Kidney (tissue), 14 donors: ENCODE data around the gene MOB3A. TPM values are rescaled to one million over a fixed set of nuclear protein-coding genes. Genes with fewer than 3 reads are reported as not detected.
A peak's percentile ranks its signal among the peaks of the same experiment; 100 is the strongest.

ENCODE experiments used
- DNase-seq, 5 donors: peaks; one replicate each; pipeline ENCODE4 v3.0.0-alpha.2; 2013 to 2020
- FAIRE-seq: peaks from 2 replicates; lab custom pipeline; 2012; peaks lifted over from hg19 to GRCh38; lab: Jason Lieb, UNC
- H3K27ac ChIP-seq, 2 donors: one replicate each; pipeline ENCODE4 v1.7.0; 2013; ENCODE audit warnings: low read depth in 2 of 2, low read length in 2 of 2, inconsistent platforms in 1 of 2
- H3K27me3 ChIP-seq: one replicate; pipeline ENCODE4 v1.7.1; 2013; ENCODE audit warnings: low read length, inconsistent platforms; ENCODE audit not compliant: control insufficient read depth, insufficient read depth
- H3K36me3 ChIP-seq, 3 donors: one replicate each; pipeline versions ENCODE4 v1.7.0 to v1.7.1; 2013; ENCODE audit warnings: low read length in 3 of 3, control low read depth in 1 of 3, inconsistent platforms in 1 of 3; ENCODE audit not compliant: insufficient read depth in 3 of 3, control insufficient read depth in 2 of 3
- H3K4me1 ChIP-seq, 3 donors: one replicate each; pipeline versions ENCODE4 v1.7.0 to v1.7.1; 2013; ENCODE audit warnings: low read length in 3 of 3, inconsistent platforms in 1 of 3, low read depth in 1 of 3; ENCODE audit not compliant: control insufficient read depth in 2 of 3, insufficient read depth in 2 of 3
- H3K4me3 ChIP-seq, 3 donors: one replicate each; pipeline versions ENCODE4 v1.7.0 to v1.8.1; 2013; ENCODE audit warnings: low read length in 3 of 3, control low read depth in 1 of 3, inconsistent platforms in 1 of 3
- H3K9ac ChIP-seq, 3 donors: one replicate each; pipeline versions ENCODE4 v1.7.0 to v1.7.1; 2013; ENCODE audit warnings: low read length in 3 of 3, control low read depth in 1 of 3, inconsistent platforms in 1 of 3
- H3K9me3 ChIP-seq, 3 donors: one replicate each; pipeline versions ENCODE4 v1.7.0 to v1.7.1; 2013; ENCODE audit warnings: low read length in 3 of 3, control low read depth in 1 of 3, inconsistent platforms in 1 of 3; ENCODE audit not compliant: control insufficient read depth in 2 of 3, insufficient read depth in 1 of 3
- intact Hi-C: fragments of 100-400 bp; cut with DNase I; formaldehyde crosslinking; loops from one replicate; pipeline ENCODE4 v1.11.1; 2022
- polyA plus RNA-seq: library from polyadenylated mRNA; stranded (reverse); fragments of 350-450 nt; fragmentation: Illumina TruSeq; extraction: RNeasy Lipid Tissue Mini Kit (QIAGEN cat#74804); gene quantifications from one replicate; pipeline ENCODE4 v1.2.3, GENCODE V29; 2014; ENCODE audit warnings: low read depth, low replicate concordance; ENCODE audit not compliant: insufficient read depth
- total RNA-seq: library from RNA; stranded (reverse); fragmentation: NEBNext Ultra II Directional; extraction: Animal tissue kit (Norgen Biotek cat#: 25700); gene quantifications from one replicate; pipeline ENCODE4 v1.2.1, GENCODE V29; 2021
- TF ChIP-seq, protein P1 (sequence below): IDR thresholded peaks from 3 replicates; pipeline ENCODE4 v1.5.1; 2012; ENCODE audit warnings: mild to moderate bottlenecking, moderate library complexity, borderline replicate concordance; ENCODE audit not compliant: insufficient read depth; ENCODE audit errors: extremely low read depth
- donor health status: control.
- donor health status: control.
- donor health status: control.
- donor health status: control.
- donor health status: control.
- donor health status: DM: yes; HTN: yes; CAD: no.
- donor health status: Normal renal cell carcinoma (clear cell type).

The MOB3A gene
- total and polyA plus RNA-seq, 2 donors from 2014 or later: 16.9 to 59.7 TPM

DNA sequence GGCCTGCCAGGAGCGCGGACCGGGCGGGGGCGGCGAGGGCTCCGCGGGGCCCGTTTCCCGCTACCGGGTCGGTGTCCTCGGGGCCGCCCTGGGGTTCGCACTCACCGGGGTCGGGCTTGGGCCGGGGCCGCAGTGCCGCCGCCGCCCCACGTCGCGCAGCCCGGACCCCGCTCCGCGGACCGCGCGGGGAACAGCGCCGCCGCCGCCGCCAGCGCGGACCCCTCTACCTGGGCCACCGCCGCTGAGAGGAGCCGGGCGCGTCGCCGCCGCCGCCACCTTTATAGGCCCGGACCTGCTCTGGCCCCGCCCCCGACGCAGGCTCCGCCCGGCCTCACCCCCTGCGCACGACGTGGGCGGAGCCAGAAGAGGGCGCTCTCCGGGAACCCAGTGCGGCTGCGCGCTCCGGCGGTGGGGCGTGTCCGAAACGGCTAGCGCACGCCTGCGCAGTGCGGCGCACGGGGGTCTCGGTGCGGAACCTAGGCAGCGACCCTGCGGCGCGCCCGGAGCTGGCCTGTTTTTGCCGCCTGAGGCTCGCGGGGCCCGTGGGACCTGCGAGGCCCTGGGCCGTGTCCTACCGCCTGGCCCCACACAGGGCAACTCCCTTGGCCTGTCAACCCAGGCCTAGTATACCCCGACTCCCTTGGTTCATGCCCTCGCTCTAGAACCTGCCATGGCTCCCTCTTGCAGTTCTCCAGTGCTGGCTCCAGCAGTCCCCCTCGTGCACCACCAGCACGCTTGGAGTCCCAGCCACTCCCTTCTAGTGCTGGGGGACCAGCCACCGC lies 44.9 kb downstream of the MOB3A start, which contains the start of gene MKNK2:
TSS of gene MKNK2 (minus strand) at position 254 of the 782 bp plus-strand sequence. CDS start 393 bp downstream, outside the sequence.
- DNase-seq: peak; percentile 94 to 98 (median 96)
- no peak for FAIRE-seq
- TF ChIP-seq, protein P1, sequence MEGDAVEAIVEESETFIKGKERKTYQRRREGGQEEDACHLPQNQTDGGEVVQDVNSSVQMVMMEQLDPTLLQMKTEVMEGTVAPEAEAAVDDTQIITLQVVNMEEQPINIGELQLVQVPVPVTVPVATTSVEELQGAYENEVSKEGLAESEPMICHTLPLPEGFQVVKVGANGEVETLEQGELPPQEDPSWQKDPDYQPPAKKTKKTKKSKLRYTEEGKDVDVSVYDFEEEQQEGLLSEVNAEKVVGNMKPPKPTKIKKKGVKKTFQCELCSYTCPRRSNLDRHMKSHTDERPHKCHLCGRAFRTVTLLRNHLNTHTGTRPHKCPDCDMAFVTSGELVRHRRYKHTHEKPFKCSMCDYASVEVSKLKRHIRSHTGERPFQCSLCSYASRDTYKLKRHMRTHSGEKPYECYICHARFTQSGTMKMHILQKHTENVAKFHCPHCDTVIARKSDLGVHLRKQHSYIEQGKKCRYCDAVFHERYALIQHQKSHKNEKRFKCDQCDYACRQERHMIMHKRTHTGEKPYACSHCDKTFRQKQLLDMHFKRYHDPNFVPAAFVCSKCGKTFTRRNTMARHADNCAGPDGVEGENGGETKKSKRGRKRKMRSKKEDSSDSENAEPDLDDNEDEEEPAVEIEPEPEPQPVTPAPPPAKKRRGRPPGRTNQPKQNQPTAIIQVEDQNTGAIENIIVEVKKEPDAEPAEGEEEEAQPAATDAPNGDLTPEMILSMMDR: peak; percentile 72
- Histone ChIP-seq H3K4me3 (peak within 1 kb of the TSS; percentile 66 to 95 (median 85)), H3K4me1 (peaks cover 0 to 55% (median 30%) of the 10 kb centered on the region in 3 donors), H3K27ac (peak within 1 kb of the TSS; percentile 98), H3K36me3 (peaks cover 0 to 14% (median 0%) of the 10 kb centered on the region in 3 donors), H3K9ac (peak within 1 kb of the TSS; percentile 33 to 99 (median 98)), H3K27me3 (no peaks in the 10 kb centered on the region), H3K9me3 (no peaks in the 10 kb centered on the region)
- intact Hi-C loops: no loop called here

DNA sequence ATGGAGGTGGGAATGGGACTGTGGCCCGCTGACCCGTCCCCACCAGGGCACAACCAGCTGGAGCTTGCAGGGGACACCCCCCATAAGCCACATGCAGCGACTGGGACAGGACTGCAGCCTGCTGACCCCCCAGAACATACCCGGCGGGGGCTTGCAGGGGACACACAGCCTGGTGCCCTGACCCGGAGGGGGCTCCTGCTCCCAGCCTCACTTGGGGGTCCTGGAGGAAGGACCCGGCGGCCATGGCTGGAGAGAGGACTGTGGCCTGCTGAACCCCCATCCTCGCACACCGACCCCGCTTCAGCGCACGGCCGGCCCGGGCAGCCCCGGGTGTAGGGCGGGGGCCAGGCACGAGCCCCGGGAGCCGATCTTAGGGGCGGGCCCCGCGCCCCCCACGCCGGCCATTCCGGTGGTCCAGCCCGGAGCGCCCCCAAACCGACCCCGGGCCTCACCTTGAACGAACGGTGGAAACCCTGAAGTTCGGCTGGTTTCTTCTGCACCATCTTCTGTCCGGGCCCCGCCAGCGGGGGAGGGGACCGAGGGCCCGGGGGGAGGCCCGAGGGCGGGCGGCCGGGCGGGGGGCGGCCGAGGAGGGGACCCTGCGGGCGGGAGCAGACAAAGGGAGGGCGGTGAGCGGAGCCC lies 45.7 kb downstream of the MOB3A start:
- no peak for FAIRE-seq
- no peaks in the 10 kb centered on the region for H3K27me3 ChIP-seq
- TF ChIP-seq, protein P1: no peak
- H3K9me3 ChIP-seq: no peaks in the 10 kb centered on the region
- peak overlapping the region; percentile 33 to 99 (median 98) for H3K9ac ChIP-seq
- peaks cover 0 to 21% (median 0%) of the 10 kb centered on the region in 3 donors for H3K36me3 ChIP-seq
- H3K4me1 ChIP-seq: peaks cover 0 to 56% (median 29%) of the 10 kb centered on the region in 3 donors
- DNase-seq: peak in 1 of 5 donors; percentile 69
- peak overlapping the region; percentile 98 for H3K27ac ChIP-seq
- peak overlapping the region; percentile 66 to 95 (median 85) for H3K4me3 ChIP-seq
- intact Hi-C loops: no loop called here

DNA sequence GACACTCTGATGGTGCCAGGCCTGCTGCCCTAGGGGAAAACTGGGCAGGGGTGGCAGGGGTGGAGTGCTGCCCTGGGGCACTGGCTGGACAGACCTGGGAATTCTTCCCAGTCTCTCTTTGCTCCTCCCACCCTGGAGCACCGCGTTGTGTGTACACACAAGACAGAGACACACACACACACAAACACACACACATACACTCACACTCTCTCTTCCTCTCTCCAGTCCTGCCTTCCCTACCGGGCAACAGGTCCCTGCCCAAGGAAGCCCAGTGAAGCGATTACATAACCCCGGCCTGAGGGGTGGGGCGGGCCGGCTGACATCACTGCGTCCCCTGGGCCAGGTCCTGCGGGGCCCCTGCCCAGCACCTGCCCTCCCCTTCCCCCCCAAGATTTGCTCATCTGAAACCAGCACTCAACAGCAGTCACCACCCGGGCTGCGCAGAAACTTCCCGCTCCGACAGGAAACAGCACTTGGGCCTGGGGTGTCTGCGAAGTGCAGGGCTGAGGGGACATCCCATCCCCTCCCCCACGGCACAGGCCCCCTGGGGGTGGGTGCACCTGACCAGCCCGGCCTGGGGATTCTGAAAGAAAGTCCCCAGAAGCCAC lies 46.3 kb downstream of the MOB3A start:
- H3K36me3 ChIP-seq: peaks cover 0 to 25% (median 0%) of the 10 kb centered on the region in 3 donors
- H3K4me3 ChIP-seq: peak overlapping the region; percentile 66 to 95 (median 85)
- H3K9ac ChIP-seq: peak overlapping the region; percentile 57 to 99 (median 98)
- H3K27ac ChIP-seq: peak overlapping the region; percentile 98
- peak; percentile 3 for FAIRE-seq
- intact Hi-C loops: no loop called here
- TF ChIP-seq, protein P1: no peak
- no peaks in the 10 kb centered on the region for H3K27me3 ChIP-seq
- no peaks in the 10 kb centered on the region for H3K9me3 ChIP-seq
- peaks cover 0 to 59% (median 33%) of the 10 kb centered on the region in 3 donors for H3K4me1 ChIP-seq
- DNase-seq: peak; percentile 79 to 95 (median 89)
